GM12878 (cell line): ENCODE measurements around the gene SERPINE2.

ENCODE experiments used
- EZH2 ChIP-seq: IDR thresholded peaks from 2 replicates; pipeline ENCODE4 v1.6.1; 2012; ENCODE audit warnings: low read depth, mild to moderate bottlenecking, control low read depth, inconsistent platforms, low read length, borderline replicate concordance; ENCODE audit not compliant: control insufficient read depth
- POLR2AphosphoS5 ChIP-seq: IDR thresholded peaks from 2 replicates; pipeline ENCODE4 v1.6.1; 2011; ENCODE audit warnings: mild to moderate bottlenecking, low read length, inconsistent platforms
- REST ChIP-seq: IDR thresholded peaks from 2 replicates; pipeline ENCODE4 v1.6.1; 2012; ENCODE audit warnings: mild to moderate bottlenecking, low read depth, low read length
- ZNF687 ChIP-seq: fragments of 450-650 bp; IDR thresholded peaks from 2 replicates; pipeline ENCODE4 v1.6.1; 2017; ENCODE audit warnings: mild to moderate bottlenecking, moderate library complexity
- TF ChIP-seq, protein P1 (sequence below), 3 experiments: IDR thresholded peaks in 2 of 3; conservative IDR thresholded peaks in 1 of 3; 2 replicates each; pipeline ENCODE4 v1.5.1; 2011; ENCODE audit warnings: low read depth in 3 of 3, low read length in 3 of 3, mild to moderate bottlenecking in 3 of 3, control low read depth in 2 of 3, moderate library complexity in 2 of 3, inconsistent platforms in 1 of 3, mixed read lengths in 1 of 3; ENCODE audit not compliant: control insufficient read depth in 2 of 3, insufficient read depth in 1 of 3; ENCODE audit errors: extremely low read depth in 1 of 3

GRCh38 chr2:224027931-224028330 is 11.2 kb downstream of the SERPINE2 start:
- TF ChIP-seq REST (no peak), EZH2 (no peak), ZNF687 (no peak), POLR2AphosphoS5 (no peak)
- TF ChIP-seq, protein P1, sequence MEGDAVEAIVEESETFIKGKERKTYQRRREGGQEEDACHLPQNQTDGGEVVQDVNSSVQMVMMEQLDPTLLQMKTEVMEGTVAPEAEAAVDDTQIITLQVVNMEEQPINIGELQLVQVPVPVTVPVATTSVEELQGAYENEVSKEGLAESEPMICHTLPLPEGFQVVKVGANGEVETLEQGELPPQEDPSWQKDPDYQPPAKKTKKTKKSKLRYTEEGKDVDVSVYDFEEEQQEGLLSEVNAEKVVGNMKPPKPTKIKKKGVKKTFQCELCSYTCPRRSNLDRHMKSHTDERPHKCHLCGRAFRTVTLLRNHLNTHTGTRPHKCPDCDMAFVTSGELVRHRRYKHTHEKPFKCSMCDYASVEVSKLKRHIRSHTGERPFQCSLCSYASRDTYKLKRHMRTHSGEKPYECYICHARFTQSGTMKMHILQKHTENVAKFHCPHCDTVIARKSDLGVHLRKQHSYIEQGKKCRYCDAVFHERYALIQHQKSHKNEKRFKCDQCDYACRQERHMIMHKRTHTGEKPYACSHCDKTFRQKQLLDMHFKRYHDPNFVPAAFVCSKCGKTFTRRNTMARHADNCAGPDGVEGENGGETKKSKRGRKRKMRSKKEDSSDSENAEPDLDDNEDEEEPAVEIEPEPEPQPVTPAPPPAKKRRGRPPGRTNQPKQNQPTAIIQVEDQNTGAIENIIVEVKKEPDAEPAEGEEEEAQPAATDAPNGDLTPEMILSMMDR (IDR thresholded peaks at IDR 0.05 in 2 of 3, conservative IDR thresholded peaks at IDR 0.05 in 1 of 3; ENCODE audit: control insufficient read depth in 2 of 3, extremely low read depth in 1 of 3, insufficient read depth in 1 of 3, low read depth in 3 of 3, low read length in 3 of 3) = no peak
